ENCODE measurements around the gene PCBP3. TPM values are rescaled to one million over a fixed set of nuclear protein-coding genes. Genes with fewer than 3 reads are reported as not detected.
"Not testable (repeated sequence)": the region's sequence is repeated elsewhere in the genome, so short reads cannot be mapped to it uniquely, and the experiment has no call there.

PCBP3 gene
- total RNA-seq, 8 experiments from 2014 or later = 2.5 to 20.9 (median 10.0) TPM

- H3K27ac ChIP-seq = no peak overlapping the region
- in situ Hi-C loops (cut with MboI; ENCODE audit: low pct_unique_long_range_greater_than_20kb in 2 of 9, low sequenced_read_pairs in 9 of 9, unreplicated experiment in 9 of 9) = no loop called here
- no peak overlapping the region for H3K4me3 ChIP-seq
- WGBS, 10 experiments = 45 to 100% (median 88%) methylated on average over 3 to 5 of the region's 5 CpGs; no CpG with 5 or more reads in 1 of the 10 experiments
- no peak for ATAC-seq (replicated peaks in 6 of 8)
- H3K4me1 ChIP-seq (replicated peaks in 1 of 2) = no peaks in the 10 kb centered on the region
Measured at GRCh38 chr21:45718413-45718812, 74.9 kb downstream of the PCBP3 start.

- in situ Hi-C loops (cut with MboI; ENCODE audit: low pct_unique_long_range_greater_than_20kb in 2 of 9, low sequenced_read_pairs in 9 of 9, unreplicated experiment in 9 of 9) = no loop called here
- Histone ChIP-seq H3K4me1 (replicated peaks in 1 of 2) (no peaks in the 10 kb centered on the region), H3K27ac (no peak overlapping the region), H3K4me3 (no peak overlapping the region)
- no peak for ATAC-seq (replicated peaks in 6 of 8)
- 80 to 100% (median 89%) methylated on average over 1 to 4 of the region's 6 CpGs; no CpG with 5 or more reads in 4 of the 10 experiments for WGBS, 10 experiments
Measured at GRCh38 chr21:45719177-45719802, 75.8 kb downstream of the PCBP3 start.

DNA sequence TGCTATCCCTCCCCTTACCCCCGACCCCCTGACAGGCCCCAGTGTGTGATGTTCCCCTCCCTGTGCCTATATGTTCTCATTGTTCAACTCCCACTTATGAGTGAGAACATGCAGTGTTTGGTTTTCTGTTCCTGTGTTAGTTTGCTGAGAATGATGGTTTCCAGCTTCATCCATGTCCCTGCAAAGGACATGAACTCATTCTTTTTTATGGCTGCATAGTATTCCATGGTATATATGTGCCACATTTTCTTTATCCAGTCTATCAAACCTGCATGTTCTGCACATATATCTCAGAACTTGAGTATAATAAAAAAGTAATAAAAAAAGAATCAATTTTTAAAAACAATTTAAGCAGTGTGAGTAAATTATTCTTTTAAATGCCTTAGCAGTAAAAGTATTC is 76.7 kb downstream of the PCBP3 start:
- H3K4me1 ChIP-seq (replicated peaks in 1 of 2); ATAC-seq (replicated peaks in 6 of 8); H3K27ac ChIP-seq; in situ Hi-C loops (cut with MboI; ENCODE audit: low pct_unique_long_range_greater_than_20kb in 2 of 9, low sequenced_read_pairs in 9 of 9, unreplicated experiment in 9 of 9); H3K4me3 ChIP-seq: not testable (repeated sequence)
- WGBS, 10 experiments = no CpG with 5 or more reads among the region's 1 CpG

GRCh38 chr21:45721671-45722070 is 78.1 kb downstream of the PCBP3 start:
- WGBS, 10 experiments = 37 to 98% (median 81%) methylated on average over 1 to 6 of the region's 6 CpGs
- no peak overlapping the region for H3K27ac ChIP-seq
- in situ Hi-C loops (cut with MboI; ENCODE audit: low pct_unique_long_range_greater_than_20kb in 2 of 9, low sequenced_read_pairs in 9 of 9, unreplicated experiment in 9 of 9) = no loop called here
- no peak for ATAC-seq (replicated peaks in 6 of 8)
- no peak overlapping the region for H3K4me3 ChIP-seq
- peaks cover 0 to 3% of the 10 kb centered on the region in 2 donors for H3K4me1 ChIP-seq (replicated peaks in 1 of 2)

GRCh38 chr21:45723049-45723958 is 79.8 kb downstream of the PCBP3 start:
- in situ Hi-C loops (cut with MboI; ENCODE audit: low pct_unique_long_range_greater_than_20kb in 2 of 9, low sequenced_read_pairs in 9 of 9, unreplicated experiment in 9 of 9) = no loop called here

DNA sequence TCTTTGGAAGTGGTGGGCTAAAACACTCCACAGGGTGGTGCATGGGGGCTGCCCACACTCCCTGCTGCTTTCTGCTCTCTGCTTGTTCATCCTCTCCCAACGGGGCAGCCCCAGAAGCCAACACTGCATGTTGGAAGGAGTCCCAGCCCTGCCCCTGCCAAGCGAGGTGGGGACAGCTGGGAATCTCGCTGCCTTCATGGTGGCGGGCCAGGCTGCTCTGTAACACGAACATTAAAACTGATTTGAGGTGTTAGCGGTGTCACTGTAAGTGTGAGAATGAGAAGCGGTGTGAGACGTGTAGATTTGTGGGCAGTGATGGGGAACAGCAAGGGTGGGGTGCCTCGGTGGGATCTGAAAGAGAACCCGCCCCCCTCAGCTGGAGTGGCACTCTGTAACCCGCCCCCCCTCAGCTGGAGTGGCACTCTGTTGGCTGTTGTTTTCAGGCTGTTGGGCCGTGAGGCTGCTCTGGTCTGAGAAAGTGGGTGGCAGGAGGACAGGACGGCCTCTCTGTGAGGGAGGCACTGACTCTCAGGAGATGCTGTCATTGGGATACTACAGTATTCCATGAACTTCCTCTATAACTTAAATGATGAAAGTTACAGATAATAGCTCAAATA is 80.9 kb downstream of the PCBP3 start:
- WGBS, 10 experiments = 20 to 100% (median 83%) methylated on average over 1 to 4 of the region's 13 CpGs; no CpG with 5 or more reads in 5 of the 10 experiments
- peaks cover 0 to 3% of the 10 kb centered on the region in 2 donors for H3K4me1 ChIP-seq (replicated peaks in 1 of 2)
- peak in 3 of 8 experiments; percentile 6 to 18 (median 12) for ATAC-seq (replicated peaks in 6 of 8)
- in situ Hi-C loops (cut with MboI; ENCODE audit: low pct_unique_long_range_greater_than_20kb in 2 of 9, low sequenced_read_pairs in 9 of 9, unreplicated experiment in 9 of 9) = no loop called here
- H3K4me3 ChIP-seq = no peak overlapping the region
- no peak overlapping the region for H3K27ac ChIP-seq

More at GRCh38 chr21:45723049-45723958, 79.8 kb downstream of the PCBP3 start:
- WGBS, 10 experiments = 65 to 100% (median 85%) methylated on average over 1 to 10 of the region's 10 CpGs; no CpG with 5 or more reads in 1 of the 10 experiments
- H3K4me1 ChIP-seq (replicated peaks in 1 of 2) = peaks cover 0 to 3% of the 10 kb centered on the region in 2 donors
- H3K4me3 ChIP-seq = no peak overlapping the region
- H3K27ac ChIP-seq = no peak overlapping the region
- no peak for ATAC-seq (replicated peaks in 6 of 8)

- Histone ChIP-seq H3K27ac (no peak overlapping the region), H3K4me1 (replicated peaks in 1 of 2) (peaks cover 0 to 3% of the 10 kb centered on the region in 2 donors), H3K4me3 (no peak overlapping the region)
- ATAC-seq (replicated peaks in 6 of 8) = no peak
- WGBS, 10 experiments = 8 to 88% (median 80%) methylated on average over 1 to 6 of the region's 10 CpGs; no CpG with 5 or more reads in 1 of the 10 experiments
- in situ Hi-C loops (cut with MboI; ENCODE audit: low pct_unique_long_range_greater_than_20kb in 2 of 9, low sequenced_read_pairs in 9 of 9, unreplicated experiment in 9 of 9) = no loop called here
Measured at GRCh38 chr21:45724994-45725843, 81.7 kb downstream of the PCBP3 start.

GRCh38 chr21:45725844-45726200 is 82.3 kb downstream of the PCBP3 start:
- Histone ChIP-seq H3K4me3 (no peak overlapping the region), H3K27ac (no peak overlapping the region), H3K4me1 (replicated peaks in 1 of 2) (peaks cover 0 to 3% of the 10 kb centered on the region in 2 donors)
- in situ Hi-C loops (cut with MboI; ENCODE audit: low pct_unique_long_range_greater_than_20kb in 2 of 9, low sequenced_read_pairs in 9 of 9, unreplicated experiment in 9 of 9) = no loop called here
- no peak for ATAC-seq (replicated peaks in 6 of 8)
- whole genome bisulfite sequencing, 10 experiments = 100% methylated on average over 2 of the region's 7 CpGs; no CpG with 5 or more reads in 9 of the 10 experiments

DNA sequence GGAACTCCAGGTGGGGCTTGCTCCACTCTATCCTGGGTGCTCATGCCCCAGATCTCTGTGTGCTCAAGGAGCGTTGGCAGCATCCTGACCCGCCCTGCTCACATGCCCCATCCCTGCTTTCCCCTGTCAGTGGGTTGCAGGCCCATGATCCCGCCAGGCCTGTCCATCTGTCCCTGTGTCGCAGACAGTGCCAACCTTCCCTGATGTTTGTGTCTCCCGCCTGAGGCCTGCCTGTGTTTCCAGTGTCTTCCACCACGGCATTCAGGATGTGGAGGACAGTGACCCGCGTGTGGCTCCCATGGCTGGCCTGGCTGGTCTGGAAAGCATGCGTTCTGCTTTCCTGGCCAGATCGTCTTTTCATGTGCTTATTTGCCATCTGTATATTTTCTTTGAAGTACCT is 82.9 kb downstream of the PCBP3 start:
- in situ Hi-C loops (cut with MboI; ENCODE audit: low pct_unique_long_range_greater_than_20kb in 2 of 9, low sequenced_read_pairs in 9 of 9, unreplicated experiment in 9 of 9) = no loop called here
- Histone ChIP-seq H3K4me3 (no peak overlapping the region), H3K27ac (no peak overlapping the region), H3K4me1 (replicated peaks in 1 of 2) (peaks cover 0 to 3% of the 10 kb centered on the region in 2 donors)
- WGBS, 10 experiments = 58 to 94% (median 70%) methylated on average over 1 to 7 of the region's 10 CpGs; no CpG with 5 or more reads in 3 of the 10 experiments
- no peak for ATAC-seq (replicated peaks in 6 of 8)

DNA sequence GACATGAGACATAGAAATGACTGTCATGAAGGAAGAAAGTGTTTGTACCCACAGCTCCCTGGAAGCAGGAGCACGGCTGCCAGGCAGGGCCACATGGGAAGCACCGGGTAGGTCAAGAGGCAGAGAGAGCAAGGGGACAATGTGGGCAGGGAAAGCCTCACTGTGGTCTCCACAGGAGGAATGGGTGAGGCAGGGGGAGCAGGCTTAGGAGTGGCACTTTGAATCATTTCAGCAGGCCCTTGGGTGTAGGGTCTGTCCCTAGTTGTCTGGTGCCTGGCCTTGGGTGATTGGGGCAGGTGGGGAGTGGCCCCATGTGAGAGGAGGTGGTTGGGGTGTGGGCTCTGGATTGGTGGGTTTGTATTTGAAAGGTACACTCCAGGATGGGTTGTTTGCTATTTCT is 83.9 kb downstream of the PCBP3 start:
- 17 to 100% (median 70%) methylated on average over 1 to 2 of the region's 2 CpGs; no CpG with 5 or more reads in 6 of the 10 experiments for WGBS, 10 experiments
- Histone ChIP-seq H3K4me1 (replicated peaks in 1 of 2) (peaks cover 0 to 3% of the 10 kb centered on the region in 2 donors), H3K27ac (no peak overlapping the region), H3K4me3 (no peak overlapping the region)
- ATAC-seq (replicated peaks in 6 of 8) = no peak
- in situ Hi-C loops (cut with MboI; ENCODE audit: low pct_unique_long_range_greater_than_20kb in 2 of 9, low sequenced_read_pairs in 9 of 9, unreplicated experiment in 9 of 9) = no loop called here

DNA sequence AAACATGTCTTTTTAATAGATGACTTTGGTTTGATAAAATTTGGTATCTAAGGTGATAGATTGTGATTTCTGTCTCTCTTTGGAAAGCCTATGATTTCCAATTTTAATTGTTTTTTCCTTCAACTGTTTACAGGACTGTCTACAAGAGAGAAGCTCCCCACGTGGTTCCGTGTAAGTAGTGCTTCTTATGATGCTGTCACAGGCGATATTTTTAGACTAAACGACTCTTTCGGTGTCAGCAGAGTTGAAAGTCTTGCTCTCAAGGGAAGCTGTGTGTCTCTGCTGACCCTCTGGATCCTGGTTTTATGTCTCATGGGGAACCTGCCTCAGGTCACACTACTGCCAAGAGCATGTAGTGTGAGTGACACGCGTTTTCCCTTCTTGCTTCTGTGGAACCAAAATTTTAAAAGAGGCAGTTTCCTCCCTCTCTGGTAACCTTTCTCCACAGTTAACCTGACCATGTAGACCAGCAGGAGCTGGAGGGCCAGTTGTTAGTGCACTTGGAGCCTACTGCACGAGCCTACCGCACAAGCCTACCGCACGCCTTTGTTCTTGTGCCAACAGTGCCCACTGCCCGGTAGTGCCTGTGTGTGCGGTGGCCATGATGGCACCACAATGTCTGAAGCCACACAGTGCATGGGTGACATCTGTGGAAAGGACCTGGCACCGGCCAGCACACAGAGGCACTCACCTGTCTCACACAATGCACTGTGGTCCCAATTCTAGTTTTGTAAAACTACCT is 91.9 kb downstream of the PCBP3 start:
- 50 to 100% (median 77%) methylated on average over 1 to 9 of the region's 14 CpGs; no CpG with 5 or more reads in 1 of the 10 experiments for WGBS, 10 experiments

More for the DNA sequence above, 91.9 kb downstream of the PCBP3 start:
- H3K4me3 ChIP-seq = no peak overlapping the region
- in situ Hi-C loops (cut with MboI; ENCODE audit: low pct_unique_long_range_greater_than_20kb in 2 of 9, low sequenced_read_pairs in 9 of 9, unreplicated experiment in 9 of 9) = no loop called here
- H3K4me1 ChIP-seq (replicated peaks in 1 of 2) = no peaks in the 10 kb centered on the region
- no peak for ATAC-seq (replicated peaks in 6 of 8)
- H3K27ac ChIP-seq = no peak overlapping the region

Data from motor neuron (in vitro differentiated cells).